H1 (cell line): ENCODE data around the gene CCDC14. TPM values are rescaled to one million over a fixed set of nuclear protein-coding genes. Genes with fewer than 3 reads are reported as not detected.

ENCODE experiments used
- CTCF ChIA-PET: fragments of 300-600 bp; sonication (Branson Sonifier 250); formaldehyde crosslinking; loops from one replicate; lab custom pipeline; 2021; ENCODE audit not compliant: partially characterized antibody; lab: Charles Lee
- POLR2A ChIA-PET: fragments of 300-600 bp; sonication (Branson Sonifier 250); formaldehyde crosslinking; loops from one replicate; lab custom pipeline; 2021; ENCODE audit warnings: inconsistent platforms; ENCODE audit not compliant: partially characterized antibody; lab: Charles Lee
- DNase-seq, 2 experiments: peaks; one replicate each; pipeline versions ENCODE4 v3.0.0 to v3.0.0-alpha.2; 2010 to 2022; ENCODE audit warnings: low spot score in 2 of 2, low read depth in 1 of 2, mixed read lengths in 1 of 2
- FAIRE-seq: peaks from 2 replicates; lab custom pipeline; 2011; peaks lifted over from hg19 to GRCh38; lab: Jason Lieb, UNC
- H2AFZ ChIP-seq: 2 replicates; pipeline ENCODE4 v1.8.1; 2012; ENCODE audit warnings: low read length, inconsistent platforms
- H2AK5ac ChIP-seq: 2 replicates; pipeline ENCODE4 v1.6.1; 2013; ENCODE audit warnings: low read depth, low read length
- H2BK120ac ChIP-seq: replicated peaks from 2 replicates; pipeline ENCODE3; 2013; ENCODE audit warnings: low read depth, low read length, inconsistent platforms
- H2BK12ac ChIP-seq: 2 replicates; pipeline ENCODE4 v1.6.1; 2013; ENCODE audit warnings: low read depth, low read length
- H2BK15ac ChIP-seq: 2 replicates; pipeline ENCODE4 v1.6.1; 2013; ENCODE audit warnings: low read length
- H2BK20ac ChIP-seq: 2 replicates; pipeline ENCODE4 v1.6.1; 2013; ENCODE audit warnings: low read length
- H2BK5ac ChIP-seq: 2 replicates; pipeline ENCODE4 v1.6.1; 2013; ENCODE audit warnings: low read depth, low read length
- H3K14ac ChIP-seq: 2 replicates; pipeline ENCODE4 v1.6.1; 2013; ENCODE audit warnings: inconsistent platforms; ENCODE audit not compliant: insufficient read length
- H3K18ac ChIP-seq: 2 replicates; pipeline ENCODE4 v1.6.1; 2013; ENCODE audit warnings: low read length; ENCODE audit errors: extremely low read depth
- H3K23ac ChIP-seq: 2 replicates; pipeline ENCODE4 v1.6.1; 2013; ENCODE audit warnings: inconsistent platforms; ENCODE audit not compliant: insufficient read length
- H3K23me2 ChIP-seq: 2 replicates; pipeline ENCODE4 v1.6.1; 2013; ENCODE audit warnings: low read depth, low read length
- H3K27ac ChIP-seq: 2 replicates; pipeline ENCODE4 v1.6.1; 2011; ENCODE audit warnings: low read depth, low read length, inconsistent platforms
- H3K27me3 ChIP-seq, 4 experiments: replicated peaks in 1 of 4; 1 replicate in 1 of 4; 2 replicates in 3 of 4; pipeline versions ENCODE4 v1.6.1 to v1.8.1; 2011 to 2013; ENCODE audit warnings: low read length in 3 of 4, mild to moderate bottlenecking in 3 of 4, inconsistent platforms in 2 of 4, mixed read lengths in 2 of 4, moderate library complexity in 1 of 4; ENCODE audit not compliant: control insufficient read depth in 3 of 4, insufficient read depth in 3 of 4; ENCODE audit errors: extremely low read depth in 1 of 4
- H3K36me3 ChIP-seq, 4 experiments: 2 replicates each; pipeline versions ENCODE4 v1.6.1 to v1.8.1; 2011 to 2013; ENCODE audit warnings: mild to moderate bottlenecking in 4 of 4, low read length in 3 of 4, moderate library complexity in 2 of 4, control low read depth in 1 of 4, inconsistent platforms in 1 of 4; ENCODE audit not compliant: insufficient read depth in 4 of 4, control insufficient read depth in 2 of 4
- H3K4ac ChIP-seq: replicated peaks from 2 replicates; pipeline ENCODE3; 2013; ENCODE audit warnings: low read length, low read depth, mixed read lengths, inconsistent platforms; ENCODE audit not compliant: insufficient read length
- H3K4me1 ChIP-seq, 4 experiments: replicated peaks in 1 of 4; 1 replicate in 1 of 4; 2 replicates in 3 of 4; pipeline versions ENCODE4 v1.6.1 to v1.8.1; 2011 to 2013; ENCODE audit warnings: low read length in 3 of 4, inconsistent platforms in 2 of 4, mixed read lengths in 1 of 4; ENCODE audit not compliant: insufficient read depth in 4 of 4, control insufficient read depth in 3 of 4
- H3K4me2 ChIP-seq, 2 experiments: 2 replicates each; pipeline versions ENCODE4 v1.6.1 to v1.8.1; 2011 to 2013; ENCODE audit warnings: low read depth in 2 of 2, low read length in 2 of 2, control low read depth in 1 of 2, inconsistent platforms in 1 of 2, mild to moderate bottlenecking in 1 of 2; ENCODE audit not compliant: insufficient read depth in 1 of 2
- H3K4me3 ChIP-seq, 4 experiments: fragments of 200-600, 300-600 bp in 1 of 4; sonication (generic), shearing (Covaris generic), sonication (Bioruptor Twin) in 1 of 4; 2 replicates each; pipeline versions ENCODE4 v1.5.1 to v1.8.1; 2011 to 2016; ENCODE audit warnings: low read length in 4 of 4, low read depth in 3 of 4, control low read depth in 2 of 4, inconsistent platforms in 2 of 4, mild to moderate bottlenecking in 2 of 4, mixed read lengths in 1 of 4, moderate library complexity in 1 of 4; ENCODE audit not compliant: insufficient read depth in 2 of 4; ENCODE audit errors: extremely low read depth in 1 of 4
- H3K56ac ChIP-seq: replicated peaks from 2 replicates; pipeline ENCODE3; 2013; ENCODE audit warnings: low read depth, mild to moderate bottlenecking, mixed read lengths, low read length, inconsistent platforms; ENCODE audit not compliant: insufficient read length
- H3K79me1 ChIP-seq: 2 replicates; pipeline ENCODE4 v1.6.1; 2013; ENCODE audit warnings: low read depth, low read length, control low read depth
- H3K79me2 ChIP-seq, 2 experiments: 2 replicates each; pipeline versions ENCODE4 v1.6.1 to v1.8.1; 2012 to 2013; ENCODE audit warnings: low read length in 2 of 2, mild to moderate bottlenecking in 2 of 2, inconsistent platforms in 1 of 2; ENCODE audit not compliant: insufficient read depth in 2 of 2, control insufficient read depth in 1 of 2
- H3K9ac ChIP-seq, 4 experiments: replicated peaks in 1 of 4; 1 replicate in 1 of 4; 2 replicates in 3 of 4; pipeline versions ENCODE4 v1.6.1 to v1.8.1; 2011 to 2013; ENCODE audit warnings: low read depth in 3 of 4, low read length in 3 of 4, control low read depth in 2 of 4, mild to moderate bottlenecking in 2 of 4, moderate library complexity in 2 of 4, inconsistent platforms in 1 of 4; ENCODE audit errors: extremely low read depth in 1 of 4
- H3K9me3 ChIP-seq, 2 experiments: 2 replicates each; pipeline versions ENCODE4 v1.6.1 to v1.8.1; 2012 to 2013; ENCODE audit warnings: mild to moderate bottlenecking in 2 of 2, moderate library complexity in 2 of 2, control low read depth in 1 of 2, inconsistent platforms in 1 of 2, low read depth in 1 of 2, low read length in 1 of 2, mixed read lengths in 1 of 2; ENCODE audit not compliant: insufficient read depth in 2 of 2
- H4K20me1 ChIP-seq, 2 experiments: replicated peaks in 1 of 2; 2 replicates each; pipeline versions ENCODE3 to v1.8.1; 2011 to 2013; ENCODE audit warnings: inconsistent platforms in 2 of 2, low read length in 2 of 2, mild to moderate bottlenecking in 1 of 2; ENCODE audit not compliant: insufficient read depth in 2 of 2, control insufficient read depth in 1 of 2
- H4K5ac ChIP-seq: 2 replicates; pipeline ENCODE4 v1.6.1; 2013; ENCODE audit warnings: low read length, low read depth, mixed read lengths, inconsistent platforms; ENCODE audit not compliant: insufficient read length
- H4K8ac ChIP-seq: 2 replicates; pipeline ENCODE4 v1.8.0; 2013; ENCODE audit warnings: mild to moderate bottlenecking, moderate library complexity, low read length, inconsistent platforms; ENCODE audit not compliant: insufficient read depth; ENCODE audit errors: extremely low read depth
- H4K91ac ChIP-seq: replicated peaks from 2 replicates; pipeline ENCODE3; 2013; ENCODE audit warnings: low read length, mixed read lengths, inconsistent platforms; ENCODE audit not compliant: insufficient read length
- ATF3 ChIP-seq: IDR thresholded peaks from 2 replicates; pipeline ENCODE4 v1.6.1; 2011; ENCODE audit warnings: low read depth, mild to moderate bottlenecking, low read length; ENCODE audit not compliant: insufficient read depth
- BCL11A ChIP-seq, 2 experiments: IDR thresholded peaks; one replicate each; pipeline ENCODE4 v1.6.1; 2011; ENCODE audit warnings: low read depth in 2 of 2, low read length in 2 of 2, mild to moderate bottlenecking in 2 of 2
- CHD2 ChIP-seq: IDR thresholded peaks from 2 replicates; pipeline ENCODE4 v1.6.1; 2012; ENCODE audit warnings: low read length, improper control_type of control experiment
- CTCF ChIP-seq, 3 experiments: IDR thresholded peaks; 1 replicate in 2 of 3; 2 replicates in 1 of 3; pipeline versions ENCODE4 v1.5.1 to v1.6.1; 2011; ENCODE audit warnings: low read length in 3 of 3, mild to moderate bottlenecking in 3 of 3, inconsistent platforms in 2 of 3, low read depth in 1 of 3, moderate library complexity in 1 of 3; ENCODE audit not compliant: insufficient read depth in 1 of 3; ENCODE audit errors: control extremely low read depth in 1 of 3
- EGR1 ChIP-seq: IDR thresholded peaks from 2 replicates; pipeline ENCODE4 v1.6.1; 2011; ENCODE audit warnings: low read depth, low read length, borderline replicate concordance
- EP300 ChIP-seq, 2 experiments: IDR thresholded peaks; 1 replicate in 1 of 2; 2 replicates in 1 of 2; pipeline ENCODE4 v1.6.1; 2011 to 2012; ENCODE audit warnings: low read depth in 2 of 2, low read length in 2 of 2, mild to moderate bottlenecking in 2 of 2, borderline replicate concordance in 1 of 2, inconsistent platforms in 1 of 2, moderate library complexity in 1 of 2
- GTF2F1 ChIP-seq: IDR thresholded peaks from 2 replicates; pipeline ENCODE4 v1.6.1; 2012; ENCODE audit warnings: low read depth, low read length, improper control_type of control experiment, borderline replicate concordance
- POU5F1 ChIP-seq: IDR thresholded peaks from 2 replicates; pipeline ENCODE4 v1.6.1; 2011; ENCODE audit warnings: low read depth, mild to moderate bottlenecking, low read length, moderate library complexity
- polyA plus RNA-seq, 7 experiments: library from polyadenylated mRNA; depleted of rRNA in 3 of 7; stranded (reverse) in 5 of 7; unstranded in 2 of 7; fragments of >200 nt in 5 of 7; fragments of 200-250 nt in 2 of 7; gene quantifications; 1 replicate in 5 of 7; 2 replicates in 1 of 7; 4 replicates in 1 of 7; pipeline versions ENCODE4 v1.2.1 to v1.2.3, GENCODE V29; 2011 to 2013; ENCODE audit warnings: missing spikeins in 2 of 7, mixed read lengths in 2 of 7
- total RNA-seq: library from RNA; stranded (reverse); fragmentation: NEBNext Ultra II Directional; extraction: Animal tissue kit (Norgen Biotek cat#: 25700); gene quantifications from 2 replicates; pipeline ENCODE4 v1.2.1, GENCODE V29; 2021

The CCDC14 gene
- total and polyA plus RNA-seq, 2 of the 8 experiments (the other 6 are each of a cell fraction or from before 2014, with no cell fraction given): 53.6 to 95.7 TPM

- Histone ChIP-seq H4K5ac (no peak overlapping the region), H3K36me3 (no peaks in the 10 kb centered on the region), H3K9ac (no peak overlapping the region), H2BK5ac (no peak overlapping the region), H3K79me2 (no peaks in the 10 kb centered on the region), H3K23me2 (peaks cover 10% of the 10 kb centered on the region), H4K8ac (no peak overlapping the region), H3K4ac (no peak overlapping the region), H2BK15ac (no peak overlapping the region), H3K27ac (no peak overlapping the region), H3K56ac (no peak overlapping the region), H3K14ac (no peak overlapping the region), H3K9me3 (no peaks in the 10 kb centered on the region), H3K4me2 (peak overlapping the region; percentile 83 to 93), H2AK5ac (no peak overlapping the region), H3K23ac (no peak overlapping the region), H2BK12ac (no peak overlapping the region), H4K20me1 (no peaks in the 10 kb centered on the region), H4K91ac (no peak overlapping the region), H2BK120ac (no peak overlapping the region), H3K4me1 (peaks cover 0 to 6% (median 3%) of the 10 kb centered on the region in 4 experiments; a peak in 4 of 7 replicates), H3K79me1 (no peaks in the 10 kb centered on the region), H3K4me3 (peak overlapping the region in 3 of 4 experiments; percentile 40 to 68 (median 65); a peak in 4 of 8 replicates), H3K27me3 (peaks cover 0 to 9% (median 4%) of the 10 kb centered on the region in 4 experiments; a peak in 3 of 7 replicates), H2AFZ (no peak overlapping the region), H2BK20ac (no peak overlapping the region), H3K18ac (no peak overlapping the region)
- TF ChIP-seq ATF3 (no peak), BCL11A (IDR thresholded peaks at IDR 0.05; ENCODE audit: low read depth in 2 of 2, low read length in 2 of 2) (no peak), EGR1 (no peak), POU5F1 (no peak), CHD2 (no peak), GTF2F1 (no peak), EP300 (IDR thresholded peaks at IDR 0.05; ENCODE audit: borderline replicate concordance in 1 of 2, low read depth in 2 of 2, low read length in 2 of 2) (no peak), CTCF (IDR thresholded peaks at IDR 0.05; ENCODE audit: control extremely low read depth in 1 of 3, insufficient read depth in 1 of 3, low read depth in 1 of 3, low read length in 3 of 3) (no peak)
- no peak for FAIRE-seq
- POLR2A ChIA-PET: no interaction called here
- CTCF ChIA-PET: interaction anchor here (1.7 kb wide), 1 partner anchor 14 kb away, joined by 6 read pairs; no protein-coding TSS in a partner anchor
- no peak for DNase-seq
These were observed 76.0 kb downstream of the CCDC14 start for GRCh38 chr3:123884993-123885392.
